ENCODE results near the gene SINHCAF.
"Not testable (repeated sequence)": the region's sequence is repeated elsewhere in the genome, so short reads cannot be mapped to it uniquely, and the experiment has no call there.

SINHCAF gene, protein sequence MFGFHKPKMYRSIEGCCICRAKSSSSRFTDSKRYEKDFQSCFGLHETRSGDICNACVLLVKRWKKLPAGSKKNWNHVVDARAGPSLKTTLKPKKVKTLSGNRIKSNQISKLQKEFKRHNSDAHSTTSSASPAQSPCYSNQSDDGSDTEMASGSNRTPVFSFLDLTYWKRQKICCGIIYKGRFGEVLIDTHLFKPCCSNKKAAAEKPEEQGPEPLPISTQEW

DNA sequence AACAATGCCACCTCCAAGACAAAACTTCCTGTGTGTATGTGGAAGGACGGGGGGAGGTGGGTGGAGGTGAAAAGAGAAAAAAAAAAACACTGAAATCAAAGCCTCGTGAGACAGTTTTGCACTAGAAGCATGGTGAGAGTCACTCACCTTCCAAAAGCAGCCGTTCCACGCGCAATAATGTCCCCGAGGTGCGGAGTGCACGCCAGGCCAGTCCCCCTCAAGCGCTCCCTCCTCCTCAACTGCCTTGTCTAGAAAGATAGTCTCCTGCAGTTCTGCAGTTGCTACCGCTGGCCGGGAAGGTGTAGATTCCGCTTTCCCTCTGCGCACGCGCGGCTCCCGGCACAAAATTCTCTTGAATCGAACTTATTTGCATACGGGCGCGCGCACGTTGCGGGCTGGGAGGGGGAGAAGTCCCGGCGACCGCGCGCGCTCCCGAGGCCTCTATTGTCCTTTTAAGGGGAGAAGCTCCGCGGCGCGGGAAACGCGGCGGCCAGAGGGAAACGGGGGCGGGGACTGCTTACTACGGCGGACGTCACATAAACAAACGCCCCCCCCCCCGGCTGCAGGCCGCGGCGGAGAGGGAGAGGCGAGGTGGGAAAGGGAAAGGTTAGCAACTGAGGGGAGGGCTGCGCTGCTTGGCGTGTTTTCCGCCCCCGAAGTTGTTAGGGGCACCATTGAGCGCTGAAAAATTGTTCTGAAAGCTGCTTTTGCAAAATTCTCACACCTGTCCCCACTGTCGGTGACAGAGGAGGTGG is at the start of gene SINHCAF:
TSS of gene SINHCAF (minus strand) at position 274 of the 755 bp plus-strand sequence. CDS start 27,946 bp downstream, outside the sequence.
- H3K27ac ChIP-seq, result peak within 1 kb of the TSS; percentile 99
- TF ChIP-seq, protein P1, sequence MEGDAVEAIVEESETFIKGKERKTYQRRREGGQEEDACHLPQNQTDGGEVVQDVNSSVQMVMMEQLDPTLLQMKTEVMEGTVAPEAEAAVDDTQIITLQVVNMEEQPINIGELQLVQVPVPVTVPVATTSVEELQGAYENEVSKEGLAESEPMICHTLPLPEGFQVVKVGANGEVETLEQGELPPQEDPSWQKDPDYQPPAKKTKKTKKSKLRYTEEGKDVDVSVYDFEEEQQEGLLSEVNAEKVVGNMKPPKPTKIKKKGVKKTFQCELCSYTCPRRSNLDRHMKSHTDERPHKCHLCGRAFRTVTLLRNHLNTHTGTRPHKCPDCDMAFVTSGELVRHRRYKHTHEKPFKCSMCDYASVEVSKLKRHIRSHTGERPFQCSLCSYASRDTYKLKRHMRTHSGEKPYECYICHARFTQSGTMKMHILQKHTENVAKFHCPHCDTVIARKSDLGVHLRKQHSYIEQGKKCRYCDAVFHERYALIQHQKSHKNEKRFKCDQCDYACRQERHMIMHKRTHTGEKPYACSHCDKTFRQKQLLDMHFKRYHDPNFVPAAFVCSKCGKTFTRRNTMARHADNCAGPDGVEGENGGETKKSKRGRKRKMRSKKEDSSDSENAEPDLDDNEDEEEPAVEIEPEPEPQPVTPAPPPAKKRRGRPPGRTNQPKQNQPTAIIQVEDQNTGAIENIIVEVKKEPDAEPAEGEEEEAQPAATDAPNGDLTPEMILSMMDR (conservative IDR thresholded peaks at IDR 0.05), result no peak

- not testable (repeated sequence) for H3K27ac ChIP-seq
These were observed 49.5 kb upstream of the SINHCAF start for GRCh38 chr12:31375422-31375821.

DNA sequence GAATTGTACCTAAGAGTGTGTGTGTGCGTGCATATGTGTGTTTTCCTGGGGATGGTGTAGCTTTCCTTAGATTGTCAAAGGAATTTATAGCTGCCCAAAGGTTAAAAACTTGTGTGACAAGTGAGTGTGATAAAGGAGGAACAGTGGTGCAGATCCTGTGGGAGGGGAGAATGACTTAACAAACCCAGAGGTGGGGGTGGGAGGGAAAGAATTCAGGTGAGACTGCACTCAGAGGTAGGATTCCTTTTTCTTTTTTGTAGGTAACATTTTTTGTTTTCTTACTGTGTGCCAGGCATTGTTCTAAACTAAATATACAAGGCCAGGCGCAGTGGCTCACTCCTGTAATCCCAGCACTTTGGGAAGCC is 45.3 kb upstream of the SINHCAF start:
- H3K27ac ChIP-seq, result peak overlapping the region; percentile 98
- TF ChIP-seq, protein P1 (conservative IDR thresholded peaks at IDR 0.05), result no peak

GRCh38 chr12:31370531-31371255 is 44.7 kb upstream of the SINHCAF start:
- TF ChIP-seq, protein P1 (conservative IDR thresholded peaks at IDR 0.05), result no peak
- H3K27ac ChIP-seq, result peak overlapping the region; percentile 98

- TF ChIP-seq, protein P1 (conservative IDR thresholded peaks at IDR 0.05), result no peak
- H3K27ac ChIP-seq, result peak overlapping the region; percentile 98
These were observed 44.0 kb upstream of the SINHCAF start for GRCh38 chr12:31369712-31370521.

GRCh38 chr12:31368666-31369361 is 42.9 kb upstream of the SINHCAF start:
- peak overlapping the region; percentile 98 for H3K27ac ChIP-seq
- TF ChIP-seq, protein P1 (conservative IDR thresholded peaks at IDR 0.05), result no peak

DNA sequence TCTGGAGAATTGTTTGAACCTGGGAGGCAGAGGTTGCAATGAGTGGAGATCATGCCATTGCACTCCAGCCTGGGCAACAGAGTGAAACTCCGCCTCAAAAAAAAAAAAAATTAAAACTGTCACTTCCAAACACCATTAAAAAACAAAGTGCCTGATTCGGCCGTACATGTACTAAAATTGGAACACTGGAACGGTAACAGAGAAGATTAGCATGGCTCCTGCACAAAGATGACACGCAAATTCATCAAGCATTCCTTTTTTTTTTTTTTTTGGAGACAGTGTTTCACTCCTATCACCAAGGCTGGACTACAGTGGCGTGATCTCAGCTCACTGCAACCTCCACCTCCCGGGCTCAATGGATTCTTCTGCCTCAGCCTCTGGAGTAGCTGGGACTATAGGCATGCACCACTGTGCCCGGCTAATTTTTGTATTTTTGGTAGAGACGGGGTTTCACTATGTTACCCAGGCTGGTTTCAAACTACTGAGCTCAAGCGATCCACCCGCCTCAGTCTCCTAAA is 40.2 kb upstream of the SINHCAF start:
- H3K27ac ChIP-seq, result peak overlapping the region; percentile 98; the same call in 1 of the 2 replicates
- TF ChIP-seq, protein P1 (conservative IDR thresholded peaks at IDR 0.05), result no peak
